BE2C (cell line): ENCODE measurements around the gene UGT1A9.

Source experiments
- DNase-seq: peaks from one replicate; pipeline ENCODE4 v3.0.0-alpha.2; 2020
- H3K27me3 ChIP-seq: fragments of 250-450 bp; sonication (Bioruptor Pico); 2 replicates; pipeline ENCODE4 v1.5.1; 2020; ENCODE audit warnings: mild to moderate bottlenecking
- H3K36me3 ChIP-seq: fragments of 250-450 bp; sonication (Bioruptor Pico); 2 replicates; pipeline ENCODE4 v1.5.1; 2020; ENCODE audit warnings: mild to moderate bottlenecking
- H3K4me1 ChIP-seq: fragments of 250-450 bp; sonication (Bioruptor Pico); 2 replicates; pipeline ENCODE4 v1.5.1; 2020
- H3K4me3 ChIP-seq: 2 replicates; pipeline ENCODE4 v1.5.1; 2011; ENCODE audit warnings: low read depth, low read length
- H3K9me3 ChIP-seq: fragments of 250-450 bp; sonication (Bioruptor Pico); 2 replicates; pipeline ENCODE4 v1.5.1; 2020
- TF ChIP-seq, protein P1 (sequence below): IDR thresholded peaks from 2 replicates; pipeline ENCODE4 v1.5.1; 2012; ENCODE audit warnings: mild to moderate bottlenecking, low read depth, low read length

The UGT1A9 gene

DNA sequence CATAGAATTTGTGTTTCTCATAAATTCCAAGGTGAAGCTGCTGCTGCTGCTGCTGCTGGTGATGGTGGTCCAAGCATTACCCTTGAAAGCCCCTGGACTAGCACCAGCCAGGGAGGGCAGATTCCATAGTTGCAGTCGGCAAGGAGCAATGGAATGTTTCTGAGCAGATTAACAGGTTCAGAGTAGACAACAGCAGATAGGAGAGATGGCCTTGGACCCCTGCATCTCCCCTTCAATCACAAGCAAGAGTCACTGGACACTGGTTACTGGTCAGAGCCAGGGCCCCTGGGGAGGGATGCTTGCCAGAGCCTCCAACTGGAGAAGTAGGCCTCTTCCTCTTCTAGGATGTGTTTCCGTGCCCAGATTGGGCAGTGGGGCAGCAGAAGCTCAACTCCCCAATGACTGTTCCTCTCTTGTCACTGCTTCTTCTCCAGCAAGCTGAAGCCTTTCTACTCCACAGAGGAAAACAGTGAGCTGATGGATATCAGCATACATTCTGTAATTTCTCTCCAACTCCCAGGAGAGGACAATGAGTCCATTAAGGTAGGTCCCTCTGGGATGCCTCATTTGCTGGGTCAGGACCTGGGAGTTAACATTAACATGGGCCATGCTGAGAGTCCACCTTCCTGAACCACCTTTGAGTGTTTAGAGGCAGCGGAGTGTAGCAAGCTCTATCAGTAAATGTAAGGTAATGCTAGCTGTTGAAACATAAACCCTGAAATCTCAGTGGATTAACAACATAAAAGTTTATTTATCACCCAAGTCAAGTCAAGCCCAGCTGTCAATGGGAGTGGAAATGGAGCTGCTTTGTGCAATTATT, 141.7 kb downstream of the UGT1A9 start:
- Histone ChIP-seq H3K9me3 (no peaks in the 10 kb centered on the region), H3K36me3 (no peaks in the 10 kb centered on the region), H3K4me3 (no peak overlapping the region), H3K27me3 (peaks cover 11% of the 10 kb centered on the region), H3K4me1 (peaks cover 13% of the 10 kb centered on the region)
- peak; percentile 14 for DNase-seq
- TF ChIP-seq, protein P1, sequence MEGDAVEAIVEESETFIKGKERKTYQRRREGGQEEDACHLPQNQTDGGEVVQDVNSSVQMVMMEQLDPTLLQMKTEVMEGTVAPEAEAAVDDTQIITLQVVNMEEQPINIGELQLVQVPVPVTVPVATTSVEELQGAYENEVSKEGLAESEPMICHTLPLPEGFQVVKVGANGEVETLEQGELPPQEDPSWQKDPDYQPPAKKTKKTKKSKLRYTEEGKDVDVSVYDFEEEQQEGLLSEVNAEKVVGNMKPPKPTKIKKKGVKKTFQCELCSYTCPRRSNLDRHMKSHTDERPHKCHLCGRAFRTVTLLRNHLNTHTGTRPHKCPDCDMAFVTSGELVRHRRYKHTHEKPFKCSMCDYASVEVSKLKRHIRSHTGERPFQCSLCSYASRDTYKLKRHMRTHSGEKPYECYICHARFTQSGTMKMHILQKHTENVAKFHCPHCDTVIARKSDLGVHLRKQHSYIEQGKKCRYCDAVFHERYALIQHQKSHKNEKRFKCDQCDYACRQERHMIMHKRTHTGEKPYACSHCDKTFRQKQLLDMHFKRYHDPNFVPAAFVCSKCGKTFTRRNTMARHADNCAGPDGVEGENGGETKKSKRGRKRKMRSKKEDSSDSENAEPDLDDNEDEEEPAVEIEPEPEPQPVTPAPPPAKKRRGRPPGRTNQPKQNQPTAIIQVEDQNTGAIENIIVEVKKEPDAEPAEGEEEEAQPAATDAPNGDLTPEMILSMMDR, result no peak

DNA sequence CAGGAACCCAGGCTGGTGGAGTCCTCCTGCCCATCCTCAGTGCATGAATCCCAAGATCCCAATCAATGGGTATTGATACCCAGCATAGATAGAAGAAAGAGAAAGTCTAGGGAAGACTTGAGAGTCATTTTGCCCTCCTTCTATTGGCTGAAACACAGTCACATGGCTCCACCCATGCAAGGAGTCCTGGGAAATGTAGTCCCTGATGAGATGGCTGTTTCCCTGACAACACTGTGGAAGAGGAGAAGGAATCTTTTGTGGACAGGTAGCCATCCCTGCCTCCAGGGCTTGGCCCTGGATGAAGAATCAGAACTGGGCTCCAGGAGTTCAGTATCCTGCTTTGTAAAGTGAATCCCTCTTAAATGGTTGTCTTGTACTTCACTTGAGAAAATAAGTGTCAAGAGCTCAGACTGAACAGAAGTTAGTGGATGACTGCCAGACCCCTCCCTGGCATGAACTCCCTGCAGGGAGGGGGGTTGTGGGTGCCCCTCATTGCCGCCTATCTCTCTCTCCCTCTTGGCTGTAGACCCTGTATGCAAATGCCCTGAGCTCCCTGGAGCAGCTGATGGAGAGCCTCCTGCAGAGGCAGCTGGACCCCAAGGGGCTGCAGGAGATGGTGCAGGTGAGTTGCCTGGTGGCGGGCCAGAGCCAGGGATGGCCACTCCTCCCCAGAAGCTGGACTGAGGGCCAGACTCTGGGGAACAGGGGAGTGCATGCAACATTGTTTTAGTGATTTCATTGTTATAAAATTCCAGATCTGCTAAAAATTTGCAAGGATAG, 142.5 kb downstream of the UGT1A9 start:
- peak; percentile 11 for DNase-seq
- peaks cover 3% of the 10 kb centered on the region; the same call in 1 of the 2 replicates for H3K27me3 ChIP-seq
- H3K9me3 ChIP-seq, result no peaks in the 10 kb centered on the region
- no peaks in the 10 kb centered on the region for H3K36me3 ChIP-seq
- H3K4me1 ChIP-seq, result peaks cover 13% of the 10 kb centered on the region
- TF ChIP-seq, protein P1, result no peak
- H3K4me3 ChIP-seq, result no peak overlapping the region

- H3K4me1 ChIP-seq, result peaks cover 13% of the 10 kb centered on the region
- DNase-seq, result no peak
- H3K27me3 ChIP-seq, result no peaks in the 10 kb centered on the region
- TF ChIP-seq, protein P1, result no peak
- no peak overlapping the region for H3K4me3 ChIP-seq
- H3K36me3 ChIP-seq, result no peaks in the 10 kb centered on the region
- H3K9me3 ChIP-seq, result no peaks in the 10 kb centered on the region
Measured at GRCh38 chr2:233815861-233816260, 144.2 kb downstream of the UGT1A9 start.

- Histone ChIP-seq H3K9me3 (no peaks in the 10 kb centered on the region), H3K27me3 (no peaks in the 10 kb centered on the region), H3K4me1 (peaks cover 13% of the 10 kb centered on the region), H3K4me3 (no peak overlapping the region), H3K36me3 (no peaks in the 10 kb centered on the region)
- TF ChIP-seq, protein P1, result no peak
- DNase-seq, result peak; percentile 92
Measured at GRCh38 chr2:233816334-233816733, 144.6 kb downstream of the UGT1A9 start.

DNA sequence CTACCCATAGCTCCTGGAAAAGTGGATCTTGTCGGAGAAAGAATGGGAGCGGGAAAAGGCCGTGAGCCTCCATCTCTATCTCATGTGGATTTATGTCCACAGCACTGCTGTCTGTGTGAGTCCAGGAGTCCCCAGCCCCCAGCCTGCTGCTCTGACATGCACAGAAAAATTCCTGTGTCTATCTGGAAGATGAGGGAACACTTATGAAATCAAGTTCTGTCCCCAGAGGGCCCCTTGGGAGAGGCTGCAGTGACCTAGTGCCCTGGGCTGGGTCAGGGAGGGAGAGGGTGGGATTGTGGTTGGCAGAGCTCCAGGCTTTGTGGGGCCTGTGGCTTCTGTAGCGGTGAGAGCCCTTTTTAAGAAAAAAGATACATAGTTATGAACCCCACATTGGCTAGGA, 145.1 kb downstream of the UGT1A9 start:
- Histone ChIP-seq H3K4me1 (peaks cover 13% of the 10 kb centered on the region), H3K27me3 (no peaks in the 10 kb centered on the region), H3K9me3 (no peaks in the 10 kb centered on the region), H3K4me3 (no peak overlapping the region), H3K36me3 (no peaks in the 10 kb centered on the region)
- TF ChIP-seq, protein P1, result no peak
- peak; percentile 52 for DNase-seq
